GM21360 (cell line): Measurements from ENCODE around the gene ZC3H12D.
"Not testable (repeated sequence)": the region's sequence is repeated elsewhere in the genome, so short reads cannot be mapped to it uniquely, and the experiment has no call there.

Experiments used
- ATAC-seq: cut with Tn5 transposase; IDR thresholded peaks from one replicate; pipeline ENCODE4 v1.9.1; 2021; ENCODE audit warnings: mild to moderate bottlenecking, moderate library complexity; ENCODE audit not compliant: unreplicated experiment

ZC3H12D gene

DNA sequence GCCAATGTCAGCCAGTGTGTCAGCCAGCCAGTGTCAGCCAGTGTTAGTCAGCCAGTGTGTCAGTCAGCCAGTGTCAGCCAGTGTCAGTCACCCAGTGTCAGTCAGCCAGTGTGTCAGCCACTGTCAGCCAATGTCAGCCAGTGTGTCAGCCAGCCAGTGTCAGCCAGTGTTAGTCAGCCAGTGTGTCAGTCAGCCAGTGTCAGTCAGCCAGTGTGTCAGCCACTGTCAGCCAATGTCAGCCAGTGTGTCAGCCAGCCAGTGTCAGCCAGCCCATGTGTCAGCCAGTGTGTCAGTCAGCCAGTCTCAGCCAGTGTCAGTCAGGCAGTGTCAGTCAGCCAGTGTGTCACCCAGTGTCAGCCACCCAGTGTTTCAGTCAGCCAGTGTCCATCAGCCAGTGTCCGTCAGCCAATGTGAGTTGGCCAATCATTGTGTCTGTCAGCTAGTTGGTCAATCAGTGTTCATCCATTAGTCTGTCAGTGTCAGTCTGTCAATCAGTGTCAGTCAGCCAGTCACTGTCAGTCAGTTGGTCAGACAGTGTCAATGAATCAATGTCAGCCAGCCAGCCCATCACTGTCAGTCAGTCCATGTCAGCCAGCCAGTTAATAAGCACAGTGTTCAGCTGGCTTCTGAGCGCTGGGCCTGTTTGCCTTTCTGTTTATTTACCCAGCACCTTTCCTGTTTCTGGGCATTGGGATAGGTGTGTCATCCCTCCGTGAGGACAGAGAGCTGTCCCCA, 40.3 kb downstream of the ZC3H12D start:
- ATAC-seq: not testable (repeated sequence)

DNA sequence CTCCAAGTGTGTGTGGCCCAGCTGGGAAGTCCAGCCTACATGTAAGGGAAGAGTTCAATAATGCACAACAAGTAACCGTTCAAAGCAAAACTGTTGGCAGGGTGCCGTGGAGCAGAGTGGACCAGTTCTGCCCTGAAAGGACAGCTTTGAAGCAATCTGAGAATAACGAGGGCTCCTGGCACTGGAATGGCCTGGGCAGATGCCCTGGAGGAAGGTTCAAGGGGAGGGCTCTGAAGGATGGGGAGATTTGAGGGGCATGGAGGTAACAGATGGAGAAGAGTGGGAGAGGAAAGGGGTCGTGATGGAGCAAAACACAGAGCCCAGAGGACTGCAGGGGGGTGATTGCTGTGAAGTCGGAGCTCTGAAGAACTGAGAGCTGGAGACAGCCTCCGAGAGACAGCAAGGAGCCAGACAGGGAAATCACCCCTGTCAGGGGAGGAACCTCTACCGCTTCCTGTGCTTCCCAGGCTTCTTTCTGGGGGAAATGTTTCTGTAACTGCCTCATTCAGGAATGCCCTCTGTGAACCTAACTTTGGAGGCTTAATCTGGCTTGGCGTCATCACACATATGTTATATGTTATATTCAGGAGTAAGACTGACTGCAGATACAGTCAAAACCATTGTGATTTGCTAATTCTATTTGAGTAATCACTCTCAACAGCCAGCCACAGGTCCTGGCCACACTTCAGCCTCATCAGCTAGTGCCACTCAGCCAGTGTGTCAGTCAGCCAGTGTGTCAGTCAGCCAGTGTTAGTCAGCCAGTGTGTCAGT, 41.2 kb downstream of the ZC3H12D start:
- no peak for ATAC-seq

DNA sequence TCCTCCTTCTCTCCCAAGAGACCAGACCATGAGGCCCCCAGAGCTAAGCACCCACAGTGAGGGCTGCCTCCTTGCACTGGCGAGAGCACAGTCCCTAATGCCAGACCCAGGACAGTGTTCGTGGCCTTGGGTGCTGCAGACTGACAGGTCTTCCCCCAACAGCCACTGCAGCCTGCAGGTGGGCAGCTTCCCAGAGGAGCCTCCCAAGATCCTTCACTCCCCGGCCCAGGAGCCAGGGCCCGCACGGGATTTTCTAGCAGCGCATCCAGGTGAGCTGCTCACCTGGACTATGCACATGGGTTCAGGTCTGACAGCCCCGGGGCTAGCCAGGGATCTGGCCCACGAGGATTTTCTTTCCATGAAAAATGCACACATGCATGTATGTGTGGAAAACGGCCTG, 43.1 kb downstream of the ZC3H12D start:
- ATAC-seq: no peak

DNA sequence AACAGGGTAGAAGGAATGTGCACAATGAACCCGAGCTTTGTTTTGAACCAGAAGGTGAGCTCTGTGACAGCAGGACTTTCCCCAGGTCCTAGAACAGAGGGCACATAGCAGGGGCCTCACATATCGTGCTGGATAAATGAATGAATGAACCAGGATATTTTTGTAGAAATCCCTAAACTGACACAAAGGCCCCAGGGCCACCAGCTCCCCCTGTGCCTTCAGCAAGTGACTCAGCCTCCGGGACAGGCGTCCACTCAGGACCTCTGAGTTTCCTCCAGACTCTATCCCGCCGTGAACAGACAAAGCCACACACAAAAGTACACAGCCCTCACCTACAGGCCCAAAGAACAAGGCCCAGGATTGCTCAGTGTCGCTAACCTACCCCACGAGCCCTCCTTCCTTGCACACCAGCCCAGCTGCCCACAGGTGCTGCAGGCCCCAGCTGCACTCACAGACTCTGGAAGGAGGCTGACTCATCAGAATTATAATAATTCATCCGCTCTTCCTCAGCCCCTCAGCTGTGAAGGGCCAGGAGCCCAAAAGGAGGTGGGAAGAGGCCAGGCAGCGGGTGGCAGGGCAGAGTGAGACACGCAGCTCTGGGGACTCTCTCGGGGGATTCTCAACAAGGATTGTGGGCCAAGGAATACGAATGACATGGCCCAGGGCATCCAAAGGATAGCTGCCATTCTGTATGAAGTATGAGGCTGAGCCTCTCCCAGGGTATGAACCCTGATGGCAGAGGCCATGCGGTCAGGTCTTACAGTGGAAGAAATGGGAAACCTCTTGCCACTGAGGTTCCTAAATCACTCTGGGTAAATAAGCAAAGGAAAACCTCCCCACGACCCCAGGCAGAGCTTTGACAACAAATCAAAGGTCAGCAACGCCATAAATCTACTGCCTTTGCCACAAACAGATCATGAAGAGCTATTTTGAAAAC, 43.8 kb downstream of the ZC3H12D start:
- no peak for ATAC-seq

DNA sequence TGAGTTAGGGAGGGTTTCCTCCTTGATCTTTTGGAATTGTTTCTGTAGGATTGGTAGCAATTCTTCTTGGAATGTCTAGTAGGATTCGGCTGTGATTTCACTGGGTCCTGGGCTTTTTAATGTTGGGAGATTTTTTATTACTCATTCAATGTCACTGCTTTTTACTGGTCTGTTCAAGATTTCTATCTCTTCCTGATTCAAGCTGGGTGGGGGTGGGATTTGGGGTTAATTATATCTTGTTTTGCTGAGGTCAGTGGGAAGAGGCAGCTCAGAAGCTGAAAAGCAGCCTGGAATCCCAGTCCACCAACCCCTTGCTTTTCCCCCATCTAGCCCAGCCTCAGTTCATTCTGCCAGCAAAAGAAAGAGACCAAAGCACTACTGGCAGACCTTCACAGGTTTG, 45.2 kb downstream of the ZC3H12D start:
- no peak for ATAC-seq

DNA sequence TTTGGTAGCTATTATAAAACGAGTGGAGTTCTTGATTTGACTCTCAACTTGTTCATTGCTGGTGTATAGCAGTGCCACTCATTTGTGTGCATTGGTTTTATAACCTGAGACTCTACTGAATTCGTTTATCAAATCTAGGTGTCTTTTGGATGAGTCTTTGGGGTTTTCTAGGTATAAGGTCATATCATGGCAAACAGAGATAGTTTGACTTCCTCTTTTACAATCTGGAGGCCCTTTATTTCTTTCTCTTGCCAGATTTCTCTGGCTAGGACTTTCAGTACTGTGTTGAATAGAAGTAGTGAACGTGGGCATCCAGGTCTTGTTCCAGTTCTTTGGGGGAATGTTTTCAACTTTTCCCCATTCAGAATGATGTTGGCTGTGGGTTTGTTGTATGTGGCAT, 46.0 kb downstream of the ZC3H12D start:
- ATAC-seq: no peak

DNA sequence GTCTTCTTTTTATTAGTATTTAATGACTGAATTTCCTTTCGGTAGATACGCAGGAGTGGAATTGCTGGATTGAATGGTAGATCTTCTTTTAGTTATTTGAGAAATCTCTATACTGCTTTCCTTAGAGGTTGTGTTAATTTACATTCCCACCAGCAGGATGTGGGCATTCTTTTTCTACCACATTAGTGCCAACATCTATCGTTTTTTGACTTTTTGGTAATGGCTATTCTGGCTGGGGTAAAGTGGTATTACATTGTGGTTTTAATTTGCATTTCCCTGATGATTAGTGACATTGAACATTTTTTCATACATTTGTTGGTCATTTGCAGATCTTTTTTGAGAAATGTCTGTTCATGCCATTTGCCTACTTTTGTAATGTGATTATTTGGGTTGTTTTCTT, 47.6 kb downstream of the ZC3H12D start:
- no peak for ATAC-seq

DNA sequence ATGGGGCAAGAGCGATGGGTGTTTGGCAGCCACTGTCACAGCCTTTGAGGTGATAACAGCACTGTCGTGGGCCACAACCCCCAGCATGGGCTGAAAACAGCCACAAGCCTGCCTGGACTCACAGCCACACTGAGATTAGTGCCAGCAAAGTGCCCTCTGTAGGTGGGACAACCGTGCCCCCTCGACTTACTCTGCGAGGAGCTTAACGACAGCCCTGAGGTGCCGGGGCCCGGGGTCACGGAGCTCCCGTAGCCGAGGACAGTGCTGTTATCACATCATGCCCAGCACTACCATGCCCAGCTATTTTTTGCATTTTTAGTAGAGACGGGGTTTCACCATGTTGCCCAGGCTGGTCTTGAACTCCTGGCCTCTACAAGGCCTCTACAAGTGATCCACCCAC, 48.2 kb downstream of the ZC3H12D start:
- ATAC-seq: no peak

DNA sequence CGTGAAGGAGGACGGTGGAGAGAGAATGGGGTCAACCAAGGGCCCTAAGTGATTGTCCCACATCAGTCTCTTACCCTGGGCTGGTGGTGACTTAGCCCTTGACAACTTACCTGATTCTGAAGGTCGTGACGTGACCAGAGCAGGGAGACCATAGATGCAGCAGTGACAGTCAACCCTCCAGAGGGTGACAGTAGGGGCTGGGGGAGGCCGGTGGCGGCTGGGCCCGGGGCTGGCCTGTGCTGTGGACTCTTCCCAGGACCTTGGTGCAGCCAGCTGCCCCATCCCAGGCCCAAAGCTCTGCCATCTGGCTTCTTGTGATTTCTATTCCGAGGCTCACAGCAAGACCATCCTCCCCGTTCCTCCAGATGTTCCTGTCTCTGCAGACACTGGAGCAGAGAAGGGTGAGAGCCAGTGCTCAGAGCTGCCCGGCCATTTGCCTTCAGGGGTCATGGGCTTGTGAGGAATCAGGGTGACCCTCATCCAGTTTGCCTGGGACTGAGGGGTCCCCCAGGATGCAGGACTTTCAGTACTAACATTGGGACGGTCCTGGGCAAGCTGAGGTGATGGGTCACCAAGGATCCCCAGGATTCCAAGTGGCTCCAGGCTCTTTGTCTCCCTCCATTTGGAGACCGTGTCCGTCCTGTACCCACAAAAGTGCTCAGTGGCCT, 48.8 kb downstream of the ZC3H12D start:
- no peak for ATAC-seq

DNA sequence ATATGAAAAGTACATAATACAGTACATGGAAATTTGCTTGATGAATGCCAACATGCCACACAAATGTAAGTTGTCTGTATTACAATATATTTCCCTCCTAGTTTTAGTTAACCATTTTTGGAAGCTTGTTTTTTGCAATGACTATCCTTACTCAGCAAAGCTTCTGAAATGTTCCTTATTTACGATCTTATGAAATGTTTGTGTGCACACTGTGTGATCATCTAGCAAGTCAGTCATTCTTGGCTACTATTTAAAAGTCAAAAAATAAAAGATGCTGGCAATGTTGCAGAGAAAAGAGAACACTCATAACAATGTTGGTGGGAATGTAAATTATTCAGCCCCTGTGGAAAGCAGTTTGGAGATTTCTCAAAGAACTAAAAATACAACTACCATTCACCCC, 50.9 kb downstream of the ZC3H12D start:
- no peak for ATAC-seq

DNA sequence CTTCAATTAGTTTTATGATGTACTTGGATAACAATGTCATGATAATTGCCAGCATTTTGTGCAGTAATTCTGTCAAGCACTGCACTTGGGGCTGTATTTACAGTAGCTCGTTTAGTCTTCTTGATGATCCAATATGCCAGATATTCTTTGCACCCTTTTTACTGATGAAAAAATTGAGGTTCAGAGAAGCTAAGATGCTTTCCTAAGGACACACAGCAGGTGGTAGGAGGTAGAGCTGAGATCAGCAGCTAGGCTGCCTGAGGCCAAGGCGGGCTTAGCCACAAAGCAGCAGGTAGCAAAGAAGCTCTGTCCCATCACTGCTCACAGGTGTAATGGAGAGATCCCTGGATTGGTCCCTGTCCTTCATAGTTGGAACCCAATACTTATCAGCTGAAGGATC, 51.4 kb downstream of the ZC3H12D start:
- ATAC-seq: no peak

DNA sequence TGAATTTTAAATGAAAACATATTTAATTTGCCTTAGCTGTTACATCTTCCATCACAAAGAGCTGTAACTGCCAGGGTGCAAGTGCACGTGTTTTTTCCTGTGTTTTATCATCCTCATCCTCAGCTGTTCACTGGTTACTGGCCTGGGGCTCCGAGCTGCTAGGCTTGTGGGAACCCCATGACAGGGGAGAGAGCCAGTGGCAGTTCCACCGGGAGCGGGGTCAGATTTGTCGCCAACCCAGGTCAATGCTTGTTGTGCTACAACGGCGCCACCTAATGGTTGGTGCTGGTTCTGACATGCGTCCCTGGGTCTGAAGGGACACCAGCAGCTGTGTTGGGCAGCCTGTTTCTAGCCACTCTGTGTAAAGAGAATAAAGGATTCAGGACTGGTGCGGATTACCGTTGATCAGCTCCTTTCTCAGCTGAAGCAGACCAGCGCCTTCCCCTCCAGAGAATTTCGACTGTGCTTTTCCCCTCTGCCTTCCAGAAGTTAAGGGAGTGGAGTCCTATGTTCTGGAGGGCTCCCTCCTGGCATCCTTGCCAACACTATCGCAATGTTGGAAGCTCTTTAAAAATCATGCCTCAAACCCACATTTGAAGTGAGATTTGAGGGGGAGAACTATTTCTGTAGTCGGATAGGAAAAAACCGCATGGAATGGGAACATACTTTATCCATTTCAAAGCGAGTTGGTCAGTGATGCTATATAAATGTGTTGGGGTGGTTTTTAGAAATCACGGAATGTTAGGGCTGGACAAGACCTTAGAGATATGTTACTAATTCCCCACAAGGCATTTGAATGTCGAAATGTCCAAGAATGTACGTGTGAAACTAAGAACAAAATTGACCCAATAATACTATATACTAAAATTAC, 52.7 kb downstream of the ZC3H12D start:
- ATAC-seq: peak; percentile 87

DNA sequence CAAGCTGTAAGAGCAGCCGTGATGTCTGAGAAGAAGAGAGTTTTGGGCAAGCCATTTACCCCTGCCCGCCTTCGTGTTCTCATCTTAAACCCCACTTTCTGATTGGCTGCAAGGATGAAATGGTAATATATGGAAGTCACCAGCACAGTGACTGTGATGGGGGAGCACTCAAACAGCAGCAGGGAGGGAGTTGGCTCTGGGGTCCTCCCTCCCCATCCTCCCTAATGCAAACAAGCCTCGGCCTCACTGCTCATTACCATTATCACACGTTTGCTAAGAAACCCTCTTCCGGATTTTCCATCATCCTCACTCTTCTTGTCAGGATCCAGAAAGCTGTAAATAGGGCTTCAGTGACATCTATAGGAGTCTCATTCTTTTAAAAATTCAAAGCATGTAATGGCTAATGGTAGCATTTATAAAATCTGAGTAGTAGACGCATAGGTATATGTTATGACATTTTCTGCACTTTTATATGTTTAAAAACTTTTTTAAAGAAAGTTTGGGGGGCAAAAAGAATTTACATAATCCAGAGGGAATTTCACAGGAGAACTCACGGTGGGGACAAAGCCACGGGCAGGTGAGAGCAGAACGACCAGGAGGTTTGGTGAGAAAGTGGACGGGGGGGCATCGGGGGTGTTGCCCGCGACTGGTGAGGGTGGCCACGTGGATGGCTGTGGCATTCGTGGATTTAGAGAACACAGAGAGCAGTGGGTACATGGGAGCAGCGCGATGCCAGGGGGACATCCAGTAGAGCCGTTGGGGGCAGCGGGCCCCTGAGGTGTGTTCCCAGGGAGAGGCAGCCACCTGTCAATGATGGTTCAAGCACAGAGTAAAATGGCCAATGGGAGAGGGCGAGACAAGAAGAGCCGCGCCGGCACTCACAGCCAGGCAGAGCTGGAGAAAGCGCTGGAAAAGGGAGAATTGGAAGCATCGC, 55.1 kb downstream of the ZC3H12D start:
- no peak for ATAC-seq

DNA sequence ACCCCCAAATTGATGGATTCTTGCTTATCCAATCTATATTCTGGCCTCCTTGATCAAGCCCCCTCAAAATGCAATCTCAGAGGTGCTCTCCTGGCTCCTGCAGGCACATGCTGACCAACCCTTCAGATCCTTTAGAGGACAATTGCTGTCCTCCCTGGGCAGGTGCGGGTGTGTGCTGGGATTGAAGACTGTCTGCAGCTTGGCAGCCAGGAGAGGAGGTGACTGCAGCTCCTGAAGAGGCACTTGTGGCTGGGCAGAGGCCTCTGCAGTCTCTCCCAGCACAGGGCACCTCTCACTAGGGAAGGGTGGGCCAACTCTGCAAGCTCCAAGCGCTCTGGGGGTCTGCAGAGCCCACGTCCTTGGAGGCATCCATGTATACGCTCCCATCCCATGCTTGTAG, 56.2 kb downstream of the ZC3H12D start:
- no peak for ATAC-seq

DNA sequence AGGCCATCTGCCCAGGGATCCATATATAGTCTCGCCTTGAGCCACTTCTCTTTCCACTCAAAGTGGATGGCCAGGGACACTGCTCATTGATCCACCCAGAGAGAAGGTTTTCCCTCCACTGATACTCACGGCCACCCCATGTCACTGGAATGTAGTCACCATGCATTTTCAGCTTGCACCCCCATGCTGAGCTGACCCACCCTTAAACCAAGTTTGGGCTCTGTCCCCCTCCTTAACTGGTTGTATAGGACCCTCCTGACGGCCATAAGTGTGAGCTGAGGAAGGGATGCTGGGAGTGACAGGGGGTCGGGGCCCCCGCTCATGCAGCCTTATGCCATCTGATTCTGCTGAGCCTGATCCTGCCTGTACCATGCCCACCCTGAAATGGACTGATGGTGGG, 59.1 kb downstream of the ZC3H12D start:
- ATAC-seq: no peak

DNA sequence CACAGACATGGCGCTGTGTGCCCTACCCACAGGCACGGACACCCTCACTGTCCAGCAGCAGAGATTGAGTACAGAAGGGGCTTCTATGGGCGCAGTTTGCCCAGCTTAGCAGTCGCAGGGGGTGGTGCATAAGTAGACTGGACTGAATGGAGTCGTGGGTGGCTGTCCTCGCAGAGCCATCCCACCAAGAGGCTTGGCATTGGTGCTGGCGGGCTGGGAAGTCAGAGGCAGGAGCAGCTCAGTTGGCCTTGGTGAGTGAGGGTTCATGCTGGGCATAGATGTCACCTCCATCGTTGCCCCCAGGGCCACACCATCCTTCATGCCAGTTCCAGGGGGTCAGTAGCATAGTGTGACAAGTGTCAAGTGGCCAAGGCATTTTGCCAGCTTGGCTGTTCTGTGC, 59.6 kb downstream of the ZC3H12D start:
- ATAC-seq: no peak

DNA sequence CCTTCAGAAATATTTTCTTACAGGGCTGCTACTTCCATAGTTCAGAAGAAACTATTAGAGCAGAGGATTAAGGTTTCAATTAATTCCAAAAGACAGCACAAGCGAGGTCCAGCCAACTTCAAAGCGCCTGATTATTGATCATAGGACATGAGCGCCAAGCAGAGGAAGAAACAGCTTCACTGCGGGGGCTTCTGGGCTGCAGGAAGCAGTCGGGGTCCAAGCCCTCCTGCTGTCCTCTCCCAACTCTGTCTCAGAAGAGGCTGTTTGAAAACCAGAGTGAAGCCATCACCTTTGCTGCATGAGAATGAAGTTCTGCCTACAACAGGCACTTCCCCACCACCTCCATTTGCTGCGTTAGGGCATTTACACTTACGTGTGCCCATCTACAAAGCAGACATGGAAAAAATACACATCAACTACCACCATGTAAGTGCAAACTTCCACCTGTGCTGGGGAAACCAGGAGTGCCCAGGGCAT, 60.8 kb downstream of the ZC3H12D start:
- no peak for ATAC-seq

DNA sequence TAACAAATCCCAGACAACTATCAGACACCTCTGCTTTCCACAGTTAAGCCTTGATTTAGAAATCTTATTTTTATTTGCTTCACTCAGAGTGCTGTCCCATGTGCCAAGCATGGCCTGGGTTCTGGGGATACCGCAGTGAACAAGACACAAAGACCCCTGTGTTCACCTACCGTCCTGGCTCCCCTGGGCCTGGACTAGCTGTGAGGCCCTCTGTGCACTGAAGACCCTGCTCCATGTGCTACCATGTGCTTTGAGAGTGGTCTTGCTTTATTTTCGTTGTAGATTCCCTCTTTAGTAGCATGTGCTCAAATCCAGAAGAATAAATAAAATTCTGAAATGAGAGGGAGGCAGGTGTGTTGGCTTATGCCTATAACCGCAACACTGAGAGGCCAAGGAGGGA, 62.2 kb downstream of the ZC3H12D start:
- ATAC-seq: no peak

DNA sequence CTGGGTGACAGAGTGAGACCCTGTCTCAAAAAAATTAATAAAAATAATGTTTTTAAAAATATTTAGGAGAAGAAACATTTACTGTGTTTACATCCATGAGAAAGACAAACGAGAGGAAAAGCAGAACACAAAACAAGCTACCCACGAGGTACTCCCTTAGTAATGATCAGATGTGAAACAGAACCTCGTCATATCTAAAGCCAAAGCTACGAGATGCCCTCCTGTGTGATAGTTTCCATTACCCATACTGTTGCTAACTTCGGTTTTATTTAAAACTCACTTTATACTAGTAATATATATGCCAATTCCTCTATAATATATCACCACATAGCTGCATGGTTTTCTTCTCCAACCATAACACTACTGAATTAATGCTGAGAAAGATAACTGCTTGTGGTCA, 63.7 kb downstream of the ZC3H12D start:
- ATAC-seq: no peak
